ENCODE data around the gene RNU5B-1. TPM values are rescaled to one million over a fixed set of nuclear protein-coding genes. Genes with fewer than 3 reads are reported as not detected.

The RNU5B-1 gene
- total and polyA plus RNA-seq, 2 donors from 2014 or later, result 54.0 TPM; not detected in 1

GRCh38 chr15:65343374-65343981, 39.0 kb downstream of the RNU5B-1 start:
- Histone ChIP-seq H3K27me3 (ENCODE audit: control insufficient read depth, insufficient read depth, low read length) (no peaks in the 10 kb centered on the region), H3K9ac (ENCODE audit: low read length in 3 of 3) (no peak overlapping the region), H3K27ac (ENCODE audit: low read depth in 2 of 2, low read length in 2 of 2) (no peak overlapping the region), H3K9me3 (ENCODE audit: control insufficient read depth in 2 of 3, insufficient read depth in 1 of 3, low read length in 3 of 3) (no peaks in the 10 kb centered on the region), H3K36me3 (ENCODE audit: control insufficient read depth in 2 of 3, insufficient read depth in 3 of 3, low read length in 3 of 3) (no peaks in the 10 kb centered on the region), H3K4me1 (ENCODE audit: control insufficient read depth in 2 of 3, insufficient read depth in 2 of 3, low read depth in 1 of 3, low read length in 3 of 3) (peaks cover 0 to 3% (median 0%) of the 10 kb centered on the region in 3 donors), H3K4me3 (ENCODE audit: low read length in 3 of 3) (no peak overlapping the region)
- intact Hi-C loops (cut with DNase I), result no loop called here
- FAIRE-seq (no peak), DNase-seq (peak in 1 of 5 donors; percentile 45)
- no peak for TF ChIP-seq CTCF (IDR thresholded peaks at IDR 0.05; ENCODE audit: borderline replicate concordance, extremely low read depth, insufficient read depth)

- intact Hi-C loops (cut with DNase I), result no loop called here
- Histone ChIP-seq H3K4me1 (ENCODE audit: control insufficient read depth in 2 of 3, insufficient read depth in 2 of 3, low read depth in 1 of 3, low read length in 3 of 3) (peaks cover 0 to 3% (median 0%) of the 10 kb centered on the region in 3 donors), H3K9ac (ENCODE audit: low read length in 3 of 3) (no peak overlapping the region), H3K36me3 (ENCODE audit: control insufficient read depth in 2 of 3, insufficient read depth in 3 of 3, low read length in 3 of 3) (no peaks in the 10 kb centered on the region), H3K27ac (ENCODE audit: low read depth in 2 of 2, low read length in 2 of 2) (no peak overlapping the region), H3K4me3 (ENCODE audit: low read length in 3 of 3) (no peak overlapping the region), H3K9me3 (ENCODE audit: control insufficient read depth in 2 of 3, insufficient read depth in 1 of 3, low read length in 3 of 3) (no peaks in the 10 kb centered on the region), H3K27me3 (ENCODE audit: control insufficient read depth, insufficient read depth, low read length) (no peaks in the 10 kb centered on the region)
- TF ChIP-seq CTCF (IDR thresholded peaks at IDR 0.05; ENCODE audit: borderline replicate concordance, extremely low read depth, insufficient read depth), result no peak
- DNase-seq, result peak; percentile 49 to 70 (median 63)
- FAIRE-seq, result no peak
Observed at GRCh38 chr15:65344214-65344913, 39.9 kb downstream of the RNU5B-1 start.

GRCh38 chr15:65344914-65345275, 40.4 kb downstream of the RNU5B-1 start:
- TF ChIP-seq CTCF (IDR thresholded peaks at IDR 0.05; ENCODE audit: borderline replicate concordance, extremely low read depth, insufficient read depth), result no peak
- no peaks in the 10 kb centered on the region for H3K9me3 ChIP-seq (ENCODE audit: control insufficient read depth in 2 of 3, insufficient read depth in 1 of 3, low read length in 3 of 3)
- H3K36me3 ChIP-seq (ENCODE audit: control insufficient read depth in 2 of 3, insufficient read depth in 3 of 3, low read length in 3 of 3), result no peaks in the 10 kb centered on the region
- DNase-seq, result no peak
- no peak overlapping the region for H3K4me3 ChIP-seq (ENCODE audit: low read length in 3 of 3)
- no peak overlapping the region for H3K9ac ChIP-seq (ENCODE audit: low read length in 3 of 3)
- H3K27me3 ChIP-seq (ENCODE audit: control insufficient read depth, insufficient read depth, low read length), result no peaks in the 10 kb centered on the region
- no peaks in the 10 kb centered on the region for H3K4me1 ChIP-seq (ENCODE audit: control insufficient read depth in 2 of 3, insufficient read depth in 2 of 3, low read depth in 1 of 3, low read length in 3 of 3)
- intact Hi-C loops (cut with DNase I), result no loop called here
- no peak for FAIRE-seq
- no peak overlapping the region for H3K27ac ChIP-seq (ENCODE audit: low read depth in 2 of 2, low read length in 2 of 2)

Measured in kidney (tissue), 14 donors.